ENCODE measurements around the gene PLD6. TPM values are rescaled to one million over a fixed set of nuclear protein-coding genes. Genes with fewer than 3 reads are reported as not detected.

Gene PLD6
- total RNA-seq, 1 experiment from 2014 or later, result 11.6 TPM

- Histone ChIP-seq H3K4me3 (ENCODE audit: low read length) (no peak overlapping the region), H4K20me1 (ENCODE audit: low read length) (no peaks in the 10 kb centered on the region), H2AFZ (ENCODE audit: low read length) (no peak overlapping the region), H3K9ac (ENCODE audit: low read length) (no peak overlapping the region), H3K4me1 (ENCODE audit: insufficient read depth, low read length) (no peaks in the 10 kb centered on the region), H3F3A (ENCODE audit: low read length, unreplicated experiment) (no peaks in the 10 kb centered on the region), H3K27ac (ENCODE audit: low read length) (no peak overlapping the region), H3K36me3 (ENCODE audit: low read depth, low read length) (peaks cover 60% of the 10 kb centered on the region), H3K9me2 (replicated peaks; ENCODE audit: low read length) (no peaks in the 10 kb centered on the region), H3K79me2 (ENCODE audit: low read length) (no peaks in the 10 kb centered on the region), H3K9me3 (ENCODE audit: low read length) (no peaks in the 10 kb centered on the region), H3K4me2 (ENCODE audit: low read length) (no peak overlapping the region), H3K27me3 (ENCODE audit: low read length) (no peaks in the 10 kb centered on the region)
- DNase-seq (no peak), ATAC-seq (no peak)
- no TSS peak for BruUV-seq (replicated peaks)
- ChIA-PET CTCF (no interaction called here), POLR2A (ENCODE audit: unreplicated experiment) (no interaction called here)
- intact Hi-C loops (cut with micrococcal nuclease), result no loop called here
- TF ChIP-seq, protein P1, sequence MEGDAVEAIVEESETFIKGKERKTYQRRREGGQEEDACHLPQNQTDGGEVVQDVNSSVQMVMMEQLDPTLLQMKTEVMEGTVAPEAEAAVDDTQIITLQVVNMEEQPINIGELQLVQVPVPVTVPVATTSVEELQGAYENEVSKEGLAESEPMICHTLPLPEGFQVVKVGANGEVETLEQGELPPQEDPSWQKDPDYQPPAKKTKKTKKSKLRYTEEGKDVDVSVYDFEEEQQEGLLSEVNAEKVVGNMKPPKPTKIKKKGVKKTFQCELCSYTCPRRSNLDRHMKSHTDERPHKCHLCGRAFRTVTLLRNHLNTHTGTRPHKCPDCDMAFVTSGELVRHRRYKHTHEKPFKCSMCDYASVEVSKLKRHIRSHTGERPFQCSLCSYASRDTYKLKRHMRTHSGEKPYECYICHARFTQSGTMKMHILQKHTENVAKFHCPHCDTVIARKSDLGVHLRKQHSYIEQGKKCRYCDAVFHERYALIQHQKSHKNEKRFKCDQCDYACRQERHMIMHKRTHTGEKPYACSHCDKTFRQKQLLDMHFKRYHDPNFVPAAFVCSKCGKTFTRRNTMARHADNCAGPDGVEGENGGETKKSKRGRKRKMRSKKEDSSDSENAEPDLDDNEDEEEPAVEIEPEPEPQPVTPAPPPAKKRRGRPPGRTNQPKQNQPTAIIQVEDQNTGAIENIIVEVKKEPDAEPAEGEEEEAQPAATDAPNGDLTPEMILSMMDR (conservative IDR thresholded peaks at IDR 0.05; ENCODE audit: low read depth, low read length), result no peak
- TF ChIP-seq EZH2 (IDR thresholded peaks at IDR 0.05; ENCODE audit: low read length, unreplicated experiment) (no peak), EZH2phosphoT487 (IDR thresholded peaks at IDR 0.05; ENCODE audit: borderline replicate concordance, low read length) (no peak)
These were observed 47.3 kb upstream of the PLD6 start for GRCh38 chr17:17253406-17253805.

DNA sequence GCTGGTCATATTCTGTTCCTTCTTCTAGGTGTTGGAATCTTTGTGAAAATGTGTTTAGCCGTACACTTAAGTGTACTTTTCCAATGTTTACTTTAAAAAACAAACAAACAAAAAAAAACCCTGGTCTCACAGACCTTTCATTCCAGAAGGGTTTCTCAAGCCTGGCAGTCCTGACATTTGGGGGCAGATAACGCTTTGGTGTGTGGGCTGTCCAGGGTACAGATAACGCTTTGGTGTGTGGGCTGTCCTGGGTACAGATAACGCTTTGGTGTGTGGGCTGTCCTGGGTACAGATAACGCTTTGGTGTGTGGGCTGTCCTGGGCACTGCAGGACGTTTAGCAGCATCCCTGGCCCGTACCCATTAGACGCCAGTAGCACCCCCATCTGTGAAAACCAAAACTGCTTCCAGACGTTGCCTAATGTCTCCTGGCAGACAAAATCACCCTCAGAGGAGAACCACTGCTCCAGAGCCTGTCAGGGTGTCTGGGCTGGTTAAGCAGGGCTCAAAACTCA, 46.1 kb upstream of the PLD6 start:
- ChIA-PET POLR2A (ENCODE audit: unreplicated experiment) (no interaction called here), CTCF (no interaction called here)
- Histone ChIP-seq H3K9me3 (ENCODE audit: low read length) (no peaks in the 10 kb centered on the region), H3K27me3 (ENCODE audit: low read length) (no peaks in the 10 kb centered on the region), H3K4me2 (ENCODE audit: low read length) (no peak overlapping the region), H3K27ac (ENCODE audit: low read length) (no peak overlapping the region), H3F3A (ENCODE audit: low read length, unreplicated experiment) (no peaks in the 10 kb centered on the region), H3K4me1 (ENCODE audit: insufficient read depth, low read length) (no peaks in the 10 kb centered on the region), H3K9me2 (replicated peaks; ENCODE audit: low read length) (no peaks in the 10 kb centered on the region), H3K79me2 (ENCODE audit: low read length) (no peaks in the 10 kb centered on the region), H3K36me3 (ENCODE audit: low read depth, low read length) (peaks cover 61% of the 10 kb centered on the region), H4K20me1 (ENCODE audit: low read length) (no peaks in the 10 kb centered on the region), H3K4me3 (ENCODE audit: low read length) (no peak overlapping the region), H3K9ac (ENCODE audit: low read length) (no peak overlapping the region), H2AFZ (ENCODE audit: low read length) (no peak overlapping the region)
- DNase-seq, result no peak
- no TSS peak for BruUV-seq (replicated peaks)
- ATAC-seq, result no peak
- intact Hi-C loops (cut with micrococcal nuclease), result no loop called here
- no peak for TF ChIP-seq EZH2 (IDR thresholded peaks at IDR 0.05; ENCODE audit: low read length, unreplicated experiment)
- no peak for TF ChIP-seq EZH2phosphoT487 (IDR thresholded peaks at IDR 0.05; ENCODE audit: borderline replicate concordance, low read length)
- TF ChIP-seq, protein P1 (conservative IDR thresholded peaks at IDR 0.05; ENCODE audit: low read depth, low read length), result no peak

- Histone ChIP-seq H3F3A (ENCODE audit: low read length, unreplicated experiment) (peaks cover 5% of the 10 kb centered on the region), H4K20me1 (ENCODE audit: low read length) (no peaks in the 10 kb centered on the region), H3K27me3 (ENCODE audit: low read length) (no peaks in the 10 kb centered on the region), H3K9me2 (replicated peaks; ENCODE audit: low read length) (no peaks in the 10 kb centered on the region), H3K36me3 (ENCODE audit: low read depth, low read length) (peaks cover 43% of the 10 kb centered on the region), H3K4me1 (ENCODE audit: insufficient read depth, low read length) (no peaks in the 10 kb centered on the region), H3K9me3 (ENCODE audit: low read length) (no peaks in the 10 kb centered on the region), H3K27ac (ENCODE audit: low read length) (no peak overlapping the region), H3K4me3 (ENCODE audit: low read length) (no peak overlapping the region), H3K9ac (ENCODE audit: low read length) (no peak overlapping the region), H2AFZ (ENCODE audit: low read length) (no peak overlapping the region), H3K4me2 (ENCODE audit: low read length) (no peak overlapping the region), H3K79me2 (ENCODE audit: low read length) (no peaks in the 10 kb centered on the region)
- no TSS peak for BruUV-seq (replicated peaks)
- CTCF ChIA-PET, result no interaction called here
- DNase-seq, result no peak
- POLR2A ChIA-PET (ENCODE audit: unreplicated experiment), result interaction anchor here (0.6 kb wide), 1 partner anchor 11 kb away, joined by 7 read pairs; no protein-coding TSS in a partner anchor
- no peak for TF ChIP-seq EZH2 (IDR thresholded peaks at IDR 0.05; ENCODE audit: low read length, unreplicated experiment)
- no peak for TF ChIP-seq EZH2phosphoT487 (IDR thresholded peaks at IDR 0.05; ENCODE audit: borderline replicate concordance, low read length)
- TF ChIP-seq, protein P1 (conservative IDR thresholded peaks at IDR 0.05; ENCODE audit: low read depth, low read length), result no peak
- ATAC-seq, result no peak
- intact Hi-C loops (cut with micrococcal nuclease), result no loop called here
These were observed 40.7 kb upstream of the PLD6 start for GRCh38 chr17:17246879-17247278.

Data from PC-3 (cell line).